HCT116 (cell line): Measurements from ENCODE around the gene WIPF3. TPM values are rescaled to one million over a fixed set of nuclear protein-coding genes. Genes with fewer than 3 reads are reported as not detected.

Experiments used
- ATAC-seq: fragments of 200-7000 bp; cut with Tn5 transposase; 2 replicates; pipeline ENCODE4 v1.9.1; 2020; ENCODE audit warnings: mild to moderate bottlenecking, moderate library complexity
- BruUV-seq: library from RNA; stranded (reverse); fragments of 400-500 nt; replicated peaks from 2 replicates; lab custom pipeline; 2021; lab: Mats Ljungman, UMichigan
- CTCF ChIA-PET: fragments of 300-600 bp; sonication (Branson Sonifier 250); formaldehyde crosslinking; loops from one replicate; lab custom pipeline; 2021; ENCODE audit warnings: antibody characterized with exemption; lab: Charles Lee
- POLR2A ChIA-PET: fragments of 300-600, 350-600 bp; sonication (Branson Sonifier 250); formaldehyde crosslinking; loops from one replicate; lab custom pipeline; 2021; ENCODE audit warnings: antibody characterized with exemption; lab: Charles Lee
- RAD21 ChIA-PET, 2 experiments: fragments of 300-600 bp; sonication (Branson Sonifier 250); formaldehyde crosslinking; loops; one replicate each; lab custom pipeline; 2023; ENCODE audit warnings: low total read pairs in 2 of 2; ENCODE audit not compliant: uncharacterized antibody in 2 of 2, unreplicated experiment in 2 of 2, low non-redundant PET in 1 of 2; lab: Charles Lee
- DNase-seq: peaks from one replicate; pipeline ENCODE4 v3.0.0-alpha.2; 2010; ENCODE audit warnings: low read depth, low spot score
- H2AFZ ChIP-seq: fragments of 200-600 bp; shearing (Covaris generic), sonication (generic); 2 replicates; pipeline ENCODE4 v1.6.1; 2017; ENCODE audit warnings: low read depth, mixed run types, mixed read lengths, antibody characterized with exemption, low read length; ENCODE audit not compliant: poor library complexity, severe bottlenecking
- H3K27ac ChIP-seq: 2 replicates; pipeline ENCODE4 v1.5.1; 2012; ENCODE audit warnings: low read depth, low read length
- H3K27me3 ChIP-seq: fragments of 200-600 bp; sonication (generic); 2 replicates; pipeline ENCODE4 v1.6.1; 2016; ENCODE audit warnings: mixed run types, low read length, mixed read lengths; ENCODE audit not compliant: insufficient read depth
- H3K36me3 ChIP-seq, 2 experiments: fragments of 200-500 bp in 1 of 2; fragments of 200-600 bp in 1 of 2; sonication (Bioruptor generic) in 1 of 2; sonication (generic) in 1 of 2; 2 replicates each; pipeline versions ENCODE4 v1.5.1 to v1.6.1; 2014 to 2016; ENCODE audit warnings: low read length in 2 of 2, inconsistent platforms in 1 of 2, mixed read lengths in 1 of 2, mixed run types in 1 of 2; ENCODE audit not compliant: insufficient read depth in 2 of 2, control insufficient read depth in 1 of 2
- H3K4me1 ChIP-seq, 2 experiments: fragments of 200-600 bp in 1 of 2; sonication (generic) in 1 of 2; 2 replicates each; pipeline versions ENCODE4 v1.5.1 to v1.6.1; 2012 to 2017; ENCODE audit warnings: low read length in 2 of 2, inconsistent platforms in 1 of 2, mild to moderate bottlenecking in 1 of 2, mixed read lengths in 1 of 2, mixed run types in 1 of 2, moderate library complexity in 1 of 2; ENCODE audit not compliant: insufficient read depth in 2 of 2, control insufficient read depth in 1 of 2
- H3K4me2 ChIP-seq: fragments of 200-600 bp; sonication (generic); 2 replicates; pipeline ENCODE4 v1.6.1; 2017; ENCODE audit warnings: mixed run types, low read length, mixed read lengths
- H3K4me3 ChIP-seq, 2 experiments: fragments of 200-600 bp in 1 of 2; sonication (generic) in 1 of 2; replicated peaks in 1 of 2; 2 replicates each; pipeline ENCODE4 v1.5.1; 2011 to 2016; ENCODE audit warnings: low read length in 2 of 2, control low read depth in 1 of 2, low read depth in 1 of 2, mild to moderate bottlenecking in 1 of 2, mixed read lengths in 1 of 2, mixed run types in 1 of 2
- H3K79me2 ChIP-seq: fragments of 200-600 bp; sonication (generic); 2 replicates; pipeline ENCODE4 v1.6.1; 2017; ENCODE audit warnings: mild to moderate bottlenecking, mixed run types, low read length, moderate library complexity, mixed read lengths; ENCODE audit not compliant: insufficient read depth
- H3K9ac ChIP-seq: fragments of 200-600 bp; sonication (generic); 2 replicates; pipeline ENCODE4 v1.6.1; 2016; ENCODE audit warnings: low read length, mixed read lengths
- H3K9me2 ChIP-seq: fragments of 200-600 bp; sonication (generic), shearing (Covaris generic); 2 replicates; pipeline ENCODE4 v1.6.1; 2017; ENCODE audit warnings: mixed run types, mild to moderate bottlenecking, moderate library complexity; ENCODE audit not compliant: insufficient read depth
- H3K9me3 ChIP-seq, 2 experiments: fragments of 200-500 bp in 1 of 2; fragments of 200-600 bp in 1 of 2; sonication (Bioruptor generic) in 1 of 2; sonication (generic) in 1 of 2; 2 replicates each; pipeline ENCODE4 v1.6.1; 2014 to 2017; ENCODE audit warnings: low read length in 2 of 2, mixed read lengths in 2 of 2, inconsistent platforms in 1 of 2, low read depth in 1 of 2, mild to moderate bottlenecking in 1 of 2, mixed run types in 1 of 2, moderate library complexity in 1 of 2; ENCODE audit not compliant: control insufficient read depth in 1 of 2, insufficient read depth in 1 of 2
- H4K20me1 ChIP-seq: fragments of 200-600 bp; sonication (generic), shearing (Covaris generic); 2 replicates; pipeline ENCODE4 v1.6.1; 2017; ENCODE audit warnings: mixed run types, mild to moderate bottlenecking, moderate library complexity; ENCODE audit not compliant: insufficient read depth
- CEBPB ChIP-seq: IDR thresholded peaks from 2 replicates; pipeline ENCODE4 v1.6.1; 2012; ENCODE audit warnings: low read depth
- FOSL1 ChIP-seq: IDR thresholded peaks from 2 replicates; pipeline ENCODE4 v1.6.1; 2012; ENCODE audit warnings: low read depth
- SRF ChIP-seq: IDR thresholded peaks from 2 replicates; pipeline ENCODE4 v1.6.1; 2012; ENCODE audit warnings: low read depth
- TCF7L2 ChIP-seq: IDR thresholded peaks from 2 replicates; pipeline ENCODE4 v1.7.0; 2011; ENCODE audit warnings: borderline replicate concordance, inconsistent platforms; ENCODE audit not compliant: insufficient read depth, insufficient read length; ENCODE audit errors: extremely low read depth
- YY1 ChIP-seq: IDR thresholded peaks from 2 replicates; pipeline ENCODE4 v1.6.1; 2011; ENCODE audit warnings: low read length, low read depth, moderate library complexity, mild to moderate bottlenecking; ENCODE audit not compliant: insufficient replicate concordance; ENCODE audit errors: extremely low read depth
- ZNF274 ChIP-seq: fragments of 200-500 bp; sonication (Bioruptor generic); IDR thresholded peaks from 2 replicates; pipeline ENCODE4 v1.6.1; 2014; ENCODE audit warnings: mild to moderate bottlenecking, low read depth, low read length, inconsistent platforms
- intact Hi-C: fragments of 100-400 bp; cut with micrococcal nuclease; formaldehyde crosslinking; loops from 2 replicates; pipeline ENCODE4 v1.10.0; 2022
- total RNA-seq: library from RNA; stranded (reverse); gene quantifications from one replicate; pipeline ENCODE4 v1.2.1, GENCODE V29; 2021; ENCODE audit not compliant: unreplicated experiment
- TF ChIP-seq, protein P1 (sequence below): IDR thresholded peaks from 2 replicates; pipeline ENCODE4 v1.6.1; 2012
- TF ChIP-seq, protein P2 (sequence below): IDR thresholded peaks from 2 replicates; pipeline ENCODE4 v1.6.1; 2012; ENCODE audit warnings: low read depth

Gene WIPF3
- total RNA-seq, 1 experiment from 2014 or later = 8.6 TPM

DNA sequence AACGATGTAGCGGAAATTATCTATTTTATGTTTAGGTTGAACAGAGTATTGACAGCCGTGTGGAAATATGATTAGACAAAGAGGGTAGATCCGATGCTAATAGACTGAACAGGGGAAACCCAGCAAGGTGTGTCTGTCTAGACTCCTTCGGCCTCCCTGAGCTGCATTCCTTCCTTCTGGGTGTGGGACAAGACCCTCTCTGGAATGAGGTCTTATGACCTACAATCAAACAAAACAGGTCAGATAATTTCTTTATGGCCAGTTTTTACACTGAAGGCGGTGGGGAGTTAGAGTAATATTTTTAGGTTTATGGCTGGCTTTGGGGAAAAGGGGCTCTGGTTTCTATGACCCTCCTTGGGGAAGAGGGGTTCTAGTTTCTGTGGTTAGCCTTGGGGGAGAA lies 41.2 kb downstream of the WIPF3 start (continued):
- TF ChIP-seq ZNF274 = no peak
- TF ChIP-seq, protein P1, sequence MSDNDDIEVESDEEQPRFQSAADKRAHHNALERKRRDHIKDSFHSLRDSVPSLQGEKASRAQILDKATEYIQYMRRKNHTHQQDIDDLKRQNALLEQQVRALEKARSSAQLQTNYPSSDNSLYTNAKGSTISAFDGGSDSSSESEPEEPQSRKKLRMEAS = no peak

GRCh38 chr7:29847916-29848315 lies 41.6 kb downstream of the WIPF3 start:
- Histone ChIP-seq H4K20me1 (no peaks in the 10 kb centered on the region), H2AFZ (no peak overlapping the region), H3K27me3 (no peaks in the 10 kb centered on the region), H3K36me3 (no peaks in the 10 kb centered on the region), H3K9ac (no peak overlapping the region), H3K9me3 (no peaks in the 10 kb centered on the region), H3K4me1 (no peaks in the 10 kb centered on the region), H3K9me2 (no peaks in the 10 kb centered on the region), H3K27ac (no peak overlapping the region), H3K4me3 (no peak overlapping the region), H3K4me2 (no peak overlapping the region), H3K79me2 (no peaks in the 10 kb centered on the region)
- no TSS peak for BruUV-seq
- DNase-seq = no peak
- ChIA-PET POLR2A (no interaction called here), CTCF (interaction anchor here (1.0 kb wide), 1 partner anchor 214 kb away, joined by 3 read pairs; no protein-coding TSS in a partner anchor), RAD21 (no interaction called here)
- intact Hi-C loops = loop anchor here (2.0 kb wide), 1 partner anchor 67 kb away; no protein-coding TSS in a partner anchor
- TF ChIP-seq YY1 = no peak
- TF ChIP-seq, protein P2, sequence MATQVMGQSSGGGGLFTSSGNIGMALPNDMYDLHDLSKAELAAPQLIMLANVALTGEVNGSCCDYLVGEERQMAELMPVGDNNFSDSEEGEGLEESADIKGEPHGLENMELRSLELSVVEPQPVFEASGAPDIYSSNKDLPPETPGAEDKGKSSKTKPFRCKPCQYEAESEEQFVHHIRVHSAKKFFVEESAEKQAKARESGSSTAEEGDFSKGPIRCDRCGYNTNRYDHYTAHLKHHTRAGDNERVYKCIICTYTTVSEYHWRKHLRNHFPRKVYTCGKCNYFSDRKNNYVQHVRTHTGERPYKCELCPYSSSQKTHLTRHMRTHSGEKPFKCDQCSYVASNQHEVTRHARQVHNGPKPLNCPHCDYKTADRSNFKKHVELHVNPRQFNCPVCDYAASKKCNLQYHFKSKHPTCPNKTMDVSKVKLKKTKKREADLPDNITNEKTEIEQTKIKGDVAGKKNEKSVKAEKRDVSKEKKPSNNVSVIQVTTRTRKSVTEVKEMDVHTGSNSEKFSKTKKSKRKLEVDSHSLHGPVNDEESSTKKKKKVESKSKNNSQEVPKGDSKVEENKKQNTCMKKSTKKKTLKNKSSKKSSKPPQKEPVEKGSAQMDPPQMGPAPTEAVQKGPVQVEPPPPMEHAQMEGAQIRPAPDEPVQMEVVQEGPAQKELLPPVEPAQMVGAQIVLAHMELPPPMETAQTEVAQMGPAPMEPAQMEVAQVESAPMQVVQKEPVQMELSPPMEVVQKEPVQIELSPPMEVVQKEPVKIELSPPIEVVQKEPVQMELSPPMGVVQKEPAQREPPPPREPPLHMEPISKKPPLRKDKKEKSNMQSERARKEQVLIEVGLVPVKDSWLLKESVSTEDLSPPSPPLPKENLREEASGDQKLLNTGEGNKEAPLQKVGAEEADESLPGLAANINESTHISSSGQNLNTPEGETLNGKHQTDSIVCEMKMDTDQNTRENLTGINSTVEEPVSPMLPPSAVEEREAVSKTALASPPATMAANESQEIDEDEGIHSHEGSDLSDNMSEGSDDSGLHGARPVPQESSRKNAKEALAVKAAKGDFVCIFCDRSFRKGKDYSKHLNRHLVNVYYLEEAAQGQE = no peak
- TF ChIP-seq SRF = no peak
- TF ChIP-seq CEBPB = no peak
- no peak for TF ChIP-seq TCF7L2
- no peak for TF ChIP-seq FOSL1
- TF ChIP-seq, protein P1 = no peak
- ATAC-seq = no peak
